ENCODE data around the gene NPTX1.

NPTX1 gene

DNA sequence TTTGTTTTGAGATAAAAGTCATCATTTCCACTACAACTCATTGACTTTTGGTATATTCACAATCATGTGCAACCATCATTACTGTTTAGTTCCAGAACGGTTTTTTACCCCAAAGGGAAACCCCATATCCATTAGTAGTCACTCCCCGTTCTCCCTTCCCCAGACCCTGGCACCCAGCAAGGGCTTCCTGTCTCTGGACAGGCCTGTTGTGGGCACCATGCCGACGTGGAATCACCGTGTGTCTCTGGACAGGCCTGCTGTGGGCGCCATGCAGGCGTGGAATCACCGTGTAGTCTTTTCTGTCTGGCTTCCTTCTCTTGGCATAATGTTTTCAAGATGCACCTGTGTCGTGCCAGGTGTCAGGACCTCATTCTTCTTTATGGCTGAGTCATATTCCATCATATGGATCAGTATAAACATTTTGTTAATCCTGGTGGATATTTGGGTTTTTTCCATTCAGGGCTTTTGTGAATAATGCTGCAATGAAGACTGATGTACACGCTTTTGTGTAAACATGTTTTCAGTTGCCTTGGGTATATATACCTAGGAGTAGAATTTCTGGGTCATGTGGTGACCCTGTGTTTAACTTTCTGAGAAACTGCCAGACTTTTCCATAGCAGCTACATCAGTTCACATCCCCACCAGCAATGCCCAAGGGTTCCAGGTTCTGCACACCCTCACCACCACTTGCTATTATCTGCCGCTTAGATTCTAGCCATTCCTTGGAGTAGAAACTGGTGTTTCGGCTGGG, 42.3 kb downstream of the NPTX1 start:
- TF ChIP-seq SIN3A (IDR thresholded peaks at IDR 0.05; ENCODE audit: borderline replicate concordance, insufficient read depth, low read length) (no peak), POLR2AphosphoS5 (IDR thresholded peaks at IDR 0.05; ENCODE audit: low read depth, low read length) (no peak), FOXP2 (optimal IDR thresholded peaks at IDR 0.05; ENCODE audit: borderline replicate concordance, extremely low read depth, extremely low read length, insufficient read depth) (no peak), TAF1 (IDR thresholded peaks at IDR 0.05; ENCODE audit: borderline replicate concordance, insufficient read depth, low read length) (no peak)
- TF ChIP-seq, protein P1, sequence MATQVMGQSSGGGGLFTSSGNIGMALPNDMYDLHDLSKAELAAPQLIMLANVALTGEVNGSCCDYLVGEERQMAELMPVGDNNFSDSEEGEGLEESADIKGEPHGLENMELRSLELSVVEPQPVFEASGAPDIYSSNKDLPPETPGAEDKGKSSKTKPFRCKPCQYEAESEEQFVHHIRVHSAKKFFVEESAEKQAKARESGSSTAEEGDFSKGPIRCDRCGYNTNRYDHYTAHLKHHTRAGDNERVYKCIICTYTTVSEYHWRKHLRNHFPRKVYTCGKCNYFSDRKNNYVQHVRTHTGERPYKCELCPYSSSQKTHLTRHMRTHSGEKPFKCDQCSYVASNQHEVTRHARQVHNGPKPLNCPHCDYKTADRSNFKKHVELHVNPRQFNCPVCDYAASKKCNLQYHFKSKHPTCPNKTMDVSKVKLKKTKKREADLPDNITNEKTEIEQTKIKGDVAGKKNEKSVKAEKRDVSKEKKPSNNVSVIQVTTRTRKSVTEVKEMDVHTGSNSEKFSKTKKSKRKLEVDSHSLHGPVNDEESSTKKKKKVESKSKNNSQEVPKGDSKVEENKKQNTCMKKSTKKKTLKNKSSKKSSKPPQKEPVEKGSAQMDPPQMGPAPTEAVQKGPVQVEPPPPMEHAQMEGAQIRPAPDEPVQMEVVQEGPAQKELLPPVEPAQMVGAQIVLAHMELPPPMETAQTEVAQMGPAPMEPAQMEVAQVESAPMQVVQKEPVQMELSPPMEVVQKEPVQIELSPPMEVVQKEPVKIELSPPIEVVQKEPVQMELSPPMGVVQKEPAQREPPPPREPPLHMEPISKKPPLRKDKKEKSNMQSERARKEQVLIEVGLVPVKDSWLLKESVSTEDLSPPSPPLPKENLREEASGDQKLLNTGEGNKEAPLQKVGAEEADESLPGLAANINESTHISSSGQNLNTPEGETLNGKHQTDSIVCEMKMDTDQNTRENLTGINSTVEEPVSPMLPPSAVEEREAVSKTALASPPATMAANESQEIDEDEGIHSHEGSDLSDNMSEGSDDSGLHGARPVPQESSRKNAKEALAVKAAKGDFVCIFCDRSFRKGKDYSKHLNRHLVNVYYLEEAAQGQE (IDR thresholded peaks at IDR 0.05; ENCODE audit: insufficient read depth in 1 of 2, low read depth in 2 of 2, low read length in 2 of 2): no peak

- TF ChIP-seq TAF1 (IDR thresholded peaks at IDR 0.05; ENCODE audit: borderline replicate concordance, insufficient read depth, low read length) (no peak), POLR2AphosphoS5 (IDR thresholded peaks at IDR 0.05; ENCODE audit: low read depth, low read length) (no peak)
These were observed 43.4 kb downstream of the NPTX1 start for GRCh38 chr17:80432961-80433550.

- no peak for TF ChIP-seq POLR2AphosphoS5 (IDR thresholded peaks at IDR 0.05; ENCODE audit: low read depth, low read length)
- no peak for TF ChIP-seq FOXP2 (optimal IDR thresholded peaks at IDR 0.05; ENCODE audit: borderline replicate concordance, extremely low read depth, extremely low read length, insufficient read depth)
- no peak for TF ChIP-seq SIN3A (IDR thresholded peaks at IDR 0.05; ENCODE audit: borderline replicate concordance, insufficient read depth, low read length)
- TF ChIP-seq, protein P1 (IDR thresholded peaks at IDR 0.05; ENCODE audit: insufficient read depth in 1 of 2, low read depth in 2 of 2, low read length in 2 of 2): no peak
- no peak for TF ChIP-seq TAF1 (IDR thresholded peaks at IDR 0.05; ENCODE audit: borderline replicate concordance, insufficient read depth, low read length)
These were observed 44.0 kb downstream of the NPTX1 start for GRCh38 chr17:80432350-80432955.

GRCh38 chr17:80431246-80432195, 44.9 kb downstream of the NPTX1 start:
- no peak for TF ChIP-seq TAF1 (IDR thresholded peaks at IDR 0.05; ENCODE audit: borderline replicate concordance, insufficient read depth, low read length)
- no peak for TF ChIP-seq FOXP2 (optimal IDR thresholded peaks at IDR 0.05; ENCODE audit: borderline replicate concordance, extremely low read depth, extremely low read length, insufficient read depth)
- no peak for TF ChIP-seq POLR2AphosphoS5 (IDR thresholded peaks at IDR 0.05; ENCODE audit: low read depth, low read length)
- no peak for TF ChIP-seq SIN3A (IDR thresholded peaks at IDR 0.05; ENCODE audit: borderline replicate concordance, insufficient read depth, low read length)
- TF ChIP-seq, protein P1 (IDR thresholded peaks at IDR 0.05; ENCODE audit: insufficient read depth in 1 of 2, low read depth in 2 of 2, low read length in 2 of 2): no peak
